ENCODE data around the gene ZNF565. TPM values are rescaled to one million over a fixed set of nuclear protein-coding genes. Genes with fewer than 3 reads are reported as not detected.
"Not testable (repeated sequence)": the region's sequence is repeated elsewhere in the genome, so short reads cannot be mapped to it uniquely, and the experiment has no call there.

Gene ZNF565
- total RNA-seq, 2 donors from 2014 or later: 2.4 to 3.1 TPM

DNA sequence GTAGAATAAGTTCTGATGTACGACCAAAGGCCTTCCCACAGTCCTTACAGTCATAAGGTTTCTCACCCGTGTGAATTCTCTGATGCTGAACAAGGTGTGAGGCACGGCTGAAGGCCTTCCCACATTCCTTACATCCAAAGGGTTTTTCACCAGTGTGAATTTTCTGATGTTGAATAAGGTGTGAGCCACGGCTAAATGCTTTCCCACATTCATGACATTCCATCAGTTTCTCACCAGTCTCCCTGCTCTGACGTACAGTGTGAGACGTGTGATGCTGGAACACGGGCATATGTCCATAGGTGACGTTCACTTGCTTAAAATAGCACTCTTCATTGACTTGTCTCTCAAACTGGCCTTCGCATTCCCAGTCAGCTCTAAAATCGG is 31.2 kb downstream of the ZNF565 start:
- TF ChIP-seq CTCF (IDR thresholded peaks at IDR 0.05): no peak
- no peaks in the 10 kb centered on the region for H3K36me3 ChIP-seq
- peak overlapping the region; percentile 13 to 69 for H3K27ac ChIP-seq
- no peak for DNase-seq (ENCODE audit: low spot score)
- no peaks in the 10 kb centered on the region for H3K4me1 ChIP-seq
- H3K27me3 ChIP-seq: no peaks in the 10 kb centered on the region
- no peak overlapping the region for H3K4me3 ChIP-seq
- no peaks in the 10 kb centered on the region for H3K9me3 ChIP-seq

GRCh38 chr19:36182612-36183244 is 31.7 kb downstream of the ZNF565 start:
- no peak for DNase-seq (ENCODE audit: low spot score)
- H3K9me3 ChIP-seq: no peaks in the 10 kb centered on the region
- H3K36me3 ChIP-seq: no peaks in the 10 kb centered on the region
- TF ChIP-seq CTCF (IDR thresholded peaks at IDR 0.05): no peak
- H3K4me1 ChIP-seq: no peaks in the 10 kb centered on the region
- H3K4me3 ChIP-seq: no peak overlapping the region
- H3K27ac ChIP-seq: peak overlapping the region; percentile 13 to 69
- no peaks in the 10 kb centered on the region for H3K27me3 ChIP-seq

DNA sequence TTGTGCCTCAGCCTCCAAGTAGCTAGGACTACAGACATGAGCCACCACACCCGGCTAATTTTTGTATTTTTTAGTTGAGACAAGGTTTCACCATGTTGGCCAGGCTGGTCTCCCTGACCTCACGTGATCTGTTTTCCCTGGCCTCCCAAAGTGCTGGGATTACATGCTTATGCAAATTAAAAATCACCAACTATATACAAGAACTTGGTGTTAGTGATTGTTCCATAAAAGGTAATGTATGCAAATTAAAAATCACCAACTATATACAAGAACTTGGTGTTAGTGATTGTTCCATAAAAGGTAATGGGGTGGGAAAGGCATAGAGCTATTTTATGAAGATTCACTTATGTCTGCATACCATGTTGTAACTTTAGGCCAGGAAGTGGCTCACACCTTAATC is 35.4 kb downstream of the ZNF565 start:
- not testable (repeated sequence) for DNase-seq (ENCODE audit: low spot score); H3K4me1 ChIP-seq; H3K27me3 ChIP-seq; H3K9me3 ChIP-seq; H3K4me3 ChIP-seq; H3K27ac ChIP-seq; H3K36me3 ChIP-seq

GRCh38 chr19:36173846-36174245 is 40.6 kb downstream of the ZNF565 start:
- H3K4me3 ChIP-seq; H3K27me3 ChIP-seq; DNase-seq (ENCODE audit: low spot score); H3K27ac ChIP-seq; H3K9me3 ChIP-seq; H3K36me3 ChIP-seq: not testable (repeated sequence)
- peaks cover 0 to 17% of the 10 kb centered on the region in 2 donors for H3K4me1 ChIP-seq

- Histone ChIP-seq H3K27ac (no peak overlapping the region), H3K27me3 (no peaks in the 10 kb centered on the region), H3K4me3 (no peak overlapping the region), H3K4me1 (peaks cover 0 to 19% of the 10 kb centered on the region in 2 donors), H3K9me3 (no peaks in the 10 kb centered on the region), H3K36me3 (no peaks in the 10 kb centered on the region)
- no peak for DNase-seq (ENCODE audit: low spot score)
- no peak for TF ChIP-seq CTCF (IDR thresholded peaks at IDR 0.05)
Observed at GRCh38 chr19:36172852-36173251, 41.6 kb downstream of the ZNF565 start.

GRCh38 chr19:36169084-36169760 is 45.2 kb downstream of the ZNF565 start:
- TF ChIP-seq CTCF (IDR thresholded peaks at IDR 0.05): no peak
- no peaks in the 10 kb centered on the region for H3K27me3 ChIP-seq
- no peaks in the 10 kb centered on the region for H3K9me3 ChIP-seq
- peak overlapping the region; percentile 13 to 60 for H3K27ac ChIP-seq
- peaks cover 5% of the 10 kb centered on the region for H3K36me3 ChIP-seq
- H3K4me1 ChIP-seq: peaks cover 0 to 19% of the 10 kb centered on the region in 2 donors
- no peak overlapping the region for H3K4me3 ChIP-seq
- DNase-seq (ENCODE audit: low spot score): no peak

GRCh38 chr19:36163813-36164212 is 50.7 kb downstream of the ZNF565 start:
- no peaks in the 10 kb centered on the region for H3K9me3 ChIP-seq
- no peak overlapping the region for H3K27ac ChIP-seq
- H3K36me3 ChIP-seq: peaks cover 5% of the 10 kb centered on the region
- DNase-seq (ENCODE audit: low spot score): no peak
- peaks cover 0 to 3% of the 10 kb centered on the region in 2 donors for H3K4me1 ChIP-seq
- no peak for TF ChIP-seq CTCF (IDR thresholded peaks at IDR 0.05)
- H3K27me3 ChIP-seq: no peaks in the 10 kb centered on the region
- no peak overlapping the region for H3K4me3 ChIP-seq
